NCI-H82 treated with DMSO at 0.1 percent for 48 hours (cell line): ENCODE data around the gene TRIM52.

Experiments used
- DNase-seq: peaks from one replicate; lab custom pipeline; 2025; ENCODE audit not compliant: unreplicated experiment; lab: John Stamatoyannopoulos, UW

Gene TRIM52

GRCh38 chr5:181233801-181234454, 27.0 kb downstream of the TRIM52 start:
- no peak for DNase-seq

GRCh38 chr5:181233088-181233800, 27.7 kb downstream of the TRIM52 start:
- DNase-seq: no peak

- DNase-seq: no peak
Measured at GRCh38 chr5:181232593-181232992, 28.4 kb downstream of the TRIM52 start.

- DNase-seq: no peak
Measured at GRCh38 chr5:181231432-181231831, 29.5 kb downstream of the TRIM52 start.

GRCh38 chr5:181230551-181230950, 30.4 kb downstream of the TRIM52 start:
- no peak for DNase-seq

- DNase-seq: no peak
Measured at GRCh38 chr5:181229996-181230395, 30.9 kb downstream of the TRIM52 start.

GRCh38 chr5:181224390-181225229, 36.3 kb downstream of the TRIM52 start:
- DNase-seq: no peak

GRCh38 chr5:181223729-181224389, 37.1 kb downstream of the TRIM52 start:
- DNase-seq: no peak

GRCh38 chr5:181223058-181223728, 37.8 kb downstream of the TRIM52 start, which contains the start of gene TRIM41:
Gene TRIM41 (plus strand): TSS chr5:181223281. CDS start chr5:181224000, 719 bp downstream.
- no peak for DNase-seq

GRCh38 chr5:181222630-181223057, 38.3 kb downstream of the TRIM52 start:
- DNase-seq: no peak

GRCh38 chr5:181221792-181222629, 38.9 kb downstream of the TRIM52 start:
- DNase-seq: no peak

GRCh38 chr5:181221105-181221791, 39.7 kb downstream of the TRIM52 start:
- DNase-seq: no peak

GRCh38 chr5:181220178-181220515, 40.8 kb downstream of the TRIM52 start:
- DNase-seq: no peak

GRCh38 chr5:181219262-181220177, 41.4 kb downstream of the TRIM52 start:
- no peak for DNase-seq

- no peak for DNase-seq
Measured at GRCh38 chr5:181218795-181219124, 42.2 kb downstream of the TRIM52 start.

- no peak for DNase-seq
Measured at GRCh38 chr5:181217803-181218062, 43.2 kb downstream of the TRIM52 start.

GRCh38 chr5:181217111-181217802, 43.7 kb downstream of the TRIM52 start:
- no peak for DNase-seq
